Progenitor cell of endocrine pancreas (in vitro differentiated cells): ENCODE results near the gene TLX1. TPM values are rescaled to one million over a fixed set of nuclear protein-coding genes. Genes with fewer than 3 reads are reported as not detected.

Source experiments
- DNase-seq: peaks from one replicate; pipeline ENCODE4 v3.0.0; 2021; ENCODE audit warnings: low spot score; ENCODE audit not compliant: unreplicated experiment
- H3K27ac Mint-ChIP-seq: 2 replicates; pipeline ENCODE4 v1.8.0; 2021; ENCODE audit warnings: mild to moderate bottlenecking, moderate library complexity, mixed read lengths
- H3K27me3 Mint-ChIP-seq: 2 replicates; pipeline ENCODE4 v1.8.0; 2021; ENCODE audit warnings: mixed read lengths
- H3K36me3 Mint-ChIP-seq: 2 replicates; pipeline ENCODE4 v1.8.0; 2022; ENCODE audit warnings: mixed read lengths; ENCODE audit not compliant: insufficient read depth
- H3K4me1 Mint-ChIP-seq: 2 replicates; pipeline ENCODE4 v1.8.0; 2021; ENCODE audit warnings: low read depth, mixed read lengths
- H3K4me3 Mint-ChIP-seq: 2 replicates; pipeline ENCODE4 v1.8.0; 2021; ENCODE audit warnings: low read depth, mild to moderate bottlenecking, moderate library complexity, mixed read lengths
- H3K9me3 Mint-ChIP-seq: 2 replicates; pipeline ENCODE4 v1.8.0; 2021; ENCODE audit warnings: low read depth, mixed read lengths
- total RNA-seq: library from RNA; stranded (reverse); gene quantifications from 2 replicates; pipeline ENCODE4 v1.2.1, GENCODE V29; 2021
- TF ChIP-seq, protein P1 (sequence below): fragments of 200-600 bp; sonication (generic); IDR thresholded peaks from one replicate; pipeline ENCODE4 v1.5.0; 2021; ENCODE audit warnings: antibody characterized with exemption, mild to moderate bottlenecking; ENCODE audit not compliant: unreplicated experiment

The TLX1 gene
- total RNA-seq, 1 donor from 2014 or later: not detected

DNA sequence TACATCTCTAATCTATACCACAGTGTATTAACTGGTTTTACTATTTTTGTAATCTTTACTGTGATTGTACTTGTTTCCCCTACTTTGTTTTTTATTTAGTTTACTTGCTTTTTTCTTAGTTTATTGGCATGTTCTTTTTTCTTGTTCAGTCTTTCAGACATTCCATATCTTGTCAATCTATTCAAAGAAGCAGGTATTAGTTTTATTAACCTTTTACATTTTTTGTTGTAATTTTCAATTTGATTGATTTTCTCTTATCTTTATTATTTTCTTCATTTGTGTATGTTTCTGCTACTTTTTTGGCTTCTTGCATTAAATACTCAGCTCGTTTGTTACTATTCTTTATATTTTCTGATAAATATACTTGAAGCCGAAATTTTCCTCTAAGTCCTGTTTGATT, 41.6 kb downstream of the TLX1 start:
- no peak overlapping the region for H3K27ac Mint-ChIP-seq
- H3K27me3 Mint-ChIP-seq: peaks cover 48% of the 10 kb centered on the region
- H3K4me1 Mint-ChIP-seq: no peaks in the 10 kb centered on the region
- H3K9me3 Mint-ChIP-seq: peaks cover 10% of the 10 kb centered on the region
- TF ChIP-seq, protein P1, sequence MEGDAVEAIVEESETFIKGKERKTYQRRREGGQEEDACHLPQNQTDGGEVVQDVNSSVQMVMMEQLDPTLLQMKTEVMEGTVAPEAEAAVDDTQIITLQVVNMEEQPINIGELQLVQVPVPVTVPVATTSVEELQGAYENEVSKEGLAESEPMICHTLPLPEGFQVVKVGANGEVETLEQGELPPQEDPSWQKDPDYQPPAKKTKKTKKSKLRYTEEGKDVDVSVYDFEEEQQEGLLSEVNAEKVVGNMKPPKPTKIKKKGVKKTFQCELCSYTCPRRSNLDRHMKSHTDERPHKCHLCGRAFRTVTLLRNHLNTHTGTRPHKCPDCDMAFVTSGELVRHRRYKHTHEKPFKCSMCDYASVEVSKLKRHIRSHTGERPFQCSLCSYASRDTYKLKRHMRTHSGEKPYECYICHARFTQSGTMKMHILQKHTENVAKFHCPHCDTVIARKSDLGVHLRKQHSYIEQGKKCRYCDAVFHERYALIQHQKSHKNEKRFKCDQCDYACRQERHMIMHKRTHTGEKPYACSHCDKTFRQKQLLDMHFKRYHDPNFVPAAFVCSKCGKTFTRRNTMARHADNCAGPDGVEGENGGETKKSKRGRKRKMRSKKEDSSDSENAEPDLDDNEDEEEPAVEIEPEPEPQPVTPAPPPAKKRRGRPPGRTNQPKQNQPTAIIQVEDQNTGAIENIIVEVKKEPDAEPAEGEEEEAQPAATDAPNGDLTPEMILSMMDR: no peak
- no peaks in the 10 kb centered on the region for H3K36me3 Mint-ChIP-seq
- DNase-seq: no peak
- no peak overlapping the region for H3K4me3 Mint-ChIP-seq

DNA sequence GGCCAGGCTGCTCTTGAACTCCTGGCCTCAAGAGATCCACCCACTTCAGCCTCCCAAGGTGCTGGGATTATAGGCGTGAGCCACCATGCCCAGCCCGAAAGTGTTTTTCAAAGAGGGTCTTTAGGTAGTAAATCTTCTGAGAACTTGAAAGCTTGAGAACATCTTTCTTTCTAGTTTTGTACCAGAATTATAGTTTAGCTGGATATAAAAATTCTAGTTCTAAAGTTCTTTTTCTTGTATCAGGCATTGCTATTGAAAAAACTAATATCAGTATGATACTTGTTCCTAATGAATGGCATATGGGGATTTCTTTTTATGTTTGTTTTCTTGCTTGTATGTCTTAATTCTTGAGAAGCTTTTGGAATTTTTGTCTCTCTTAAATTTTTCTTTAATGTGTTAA, 43.2 kb downstream of the TLX1 start:
- H3K9me3 Mint-ChIP-seq: peaks cover 10% of the 10 kb centered on the region
- no peak for DNase-seq
- peaks cover 36% of the 10 kb centered on the region for H3K27me3 Mint-ChIP-seq
- no peaks in the 10 kb centered on the region for H3K4me1 Mint-ChIP-seq
- H3K4me3 Mint-ChIP-seq: no peak overlapping the region
- TF ChIP-seq, protein P1: no peak
- no peak overlapping the region for H3K27ac Mint-ChIP-seq
- no peaks in the 10 kb centered on the region for H3K36me3 Mint-ChIP-seq

- TF ChIP-seq, protein P1: no peak
- Mint-ChIP-seq H3K36me3 (no peaks in the 10 kb centered on the region), H3K27me3 (peaks cover 40% of the 10 kb centered on the region)
Measured at GRCh38 chr10:101176577-101176976, 45.5 kb downstream of the TLX1 start.

GRCh38 chr10:101182936-101183335, 51.8 kb downstream of the TLX1 start:
- H3K27ac Mint-ChIP-seq: no peak overlapping the region
- no peak overlapping the region for H3K4me3 Mint-ChIP-seq
- no peaks in the 10 kb centered on the region for H3K4me1 Mint-ChIP-seq
- no peaks in the 10 kb centered on the region for H3K36me3 Mint-ChIP-seq
- H3K27me3 Mint-ChIP-seq: peaks cover 13% of the 10 kb centered on the region
- TF ChIP-seq, protein P1: no peak
- no peak for DNase-seq
- H3K9me3 Mint-ChIP-seq: peaks cover 2% of the 10 kb centered on the region

More at GRCh38 chr10:101176577-101176976, 45.5 kb downstream of the TLX1 start:
- Mint-ChIP-seq H3K27ac (no peak overlapping the region), H3K4me1 (no peaks in the 10 kb centered on the region), H3K4me3 (no peak overlapping the region), H3K9me3 (peaks cover 13% of the 10 kb centered on the region)
- DNase-seq: no peak

DNA sequence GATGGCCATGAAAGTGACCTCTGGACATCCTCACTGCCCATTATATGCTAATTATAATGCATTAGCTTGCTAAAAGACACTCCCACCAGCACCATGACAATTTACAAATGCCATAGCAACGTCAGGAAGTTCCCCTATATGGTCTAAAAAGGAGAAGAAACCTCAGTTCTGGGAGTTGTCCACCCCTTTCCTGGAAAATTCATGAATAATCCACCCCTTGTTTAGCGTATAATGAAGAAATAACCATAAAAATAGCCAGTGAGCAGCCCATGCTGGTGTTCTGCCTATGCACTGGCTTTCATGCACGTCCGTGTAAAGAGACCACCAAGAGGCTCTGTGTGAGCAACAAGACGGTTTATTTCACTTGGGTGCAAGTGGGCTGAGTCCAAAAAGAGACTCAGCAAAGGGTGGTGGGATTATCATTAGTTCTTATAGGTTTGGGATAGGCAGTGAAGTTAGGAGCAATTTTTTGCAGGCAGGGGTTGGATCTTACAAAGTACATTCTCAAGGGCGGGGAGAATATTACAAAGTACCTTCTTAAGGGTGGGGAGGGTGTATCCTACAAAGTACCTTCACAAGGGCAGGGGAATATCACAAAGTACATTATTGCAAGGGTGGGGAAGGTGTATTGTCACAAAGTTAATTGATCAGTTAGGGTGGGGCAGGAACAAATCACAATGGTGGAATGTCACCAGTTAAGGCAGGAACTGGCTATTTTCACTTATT, 52.5 kb downstream of the TLX1 start:
- Mint-ChIP-seq H3K9me3 (peaks cover 2% of the 10 kb centered on the region), H3K4me1 (no peaks in the 10 kb centered on the region), H3K27ac (no peak overlapping the region), H3K4me3 (no peak overlapping the region), H3K36me3 (no peaks in the 10 kb centered on the region), H3K27me3 (peaks cover 11% of the 10 kb centered on the region)
- no peak for DNase-seq
- TF ChIP-seq, protein P1: no peak

Other genes starting within 250 kb of the TLX1 start
- 29.9 and 31.8 TPM in 2 replicates for gene SLF2, start 218.3 kb upstream of the TLX1 start, total RNA-seq
- gene SEMA4G, start 161.8 kb upstream of the TLX1 start, total RNA-seq: 57.1 and 62.3 TPM in 2 replicates
- 70.7 and 72.4 TPM in 2 replicates for gene MRPL43, start 143.8 kb upstream of the TLX1 start, total RNA-seq
- 12.8 and 13.3 TPM in 2 replicates for gene TWNK, start 143.8 kb upstream of the TLX1 start, total RNA-seq
- 81.1 and 83.2 TPM in 2 replicates for gene LZTS2, start 131.5 kb upstream of the TLX1 start, total RNA-seq
- gene PDZD7, start 100.2 kb upstream of the TLX1 start, total RNA-seq: 0.29 and 0.84 TPM in 2 replicates
- gene SFXN3, start 100.1 kb upstream of the TLX1 start, total RNA-seq: 4.4 and 6.1 TPM in 2 replicates
- gene KAZALD1, start 69.3 kb upstream of the TLX1 start, total RNA-seq: 1.3 and 2.0 TPM in 2 replicates
- not detected in 2 replicates for gene LBX1, start 98.2 kb downstream of the TLX1 start, total RNA-seq
- 43.5 and 46.5 TPM in 2 replicates for gene BTRC, start 222.9 kb downstream of the TLX1 start, total RNA-seq